Transverse colon (tissue), 4 donors: Measurements from ENCODE around the gene NOTCH2. TPM values are rescaled to one million over a fixed set of nuclear protein-coding genes. Genes with fewer than 3 reads are reported as not detected.

Experiments used
- DNase-seq: peaks from one replicate; pipeline ENCODE4 v3.0.0-alpha.2; 2019
- H3K27ac ChIP-seq, 4 donors: fragments of 200-600 bp; sonication (generic); 2 replicates each; pipeline ENCODE4 v1.5.1; 2016 to 2018; ENCODE audit warnings: inconsistent platforms in 4 of 4
- H3K27me3 ChIP-seq: fragments of 200-600 bp; sonication (generic); 2 replicates; pipeline ENCODE4 v1.5.1; 2017; ENCODE audit warnings: inconsistent platforms
- H3K36me3 ChIP-seq, 4 donors: fragments of 200-600 bp; sonication (generic); 2 replicates each; pipeline ENCODE4 v1.5.1; 2017 to 2019; ENCODE audit warnings: inconsistent platforms in 4 of 4
- H3K4me1 ChIP-seq, 4 donors: fragments of 200-600 bp; sonication (generic); 2 replicates each; pipeline ENCODE4 v1.5.1; 2017 to 2020; ENCODE audit warnings: inconsistent platforms in 4 of 4
- H3K4me3 ChIP-seq, 4 donors: fragments of 200-600 bp; sonication (generic); 1 replicate in 1 of 4; 2 replicates in 3 of 4; pipeline versions ENCODE4 v1.5.1 to v1.6.1; 2017 to 2019; ENCODE audit warnings: inconsistent platforms in 4 of 4
- H3K9me3 ChIP-seq, 2 donors: fragments of 200-600 bp; sonication (generic); 2 replicates each; pipeline ENCODE4 v1.5.1; 2017 to 2019; ENCODE audit warnings: inconsistent platforms in 2 of 2
- EP300 ChIP-seq: sonication (generic); formaldehyde crosslinking; IDR thresholded peaks from one replicate; pipeline ENCODE4 v1.6.1; 2017; ENCODE audit warnings: antibody characterized with exemption, low read depth
- POLR2A ChIP-seq: fragments of 450-650 bp; IDR thresholded peaks from one replicate; pipeline ENCODE4 v1.6.1; 2016; ENCODE audit warnings: antibody characterized with exemption, mild to moderate bottlenecking, moderate library complexity
- POLR2AphosphoS5 ChIP-seq, 3 donors: sonication (generic); formaldehyde crosslinking; IDR thresholded peaks; one replicate each; pipeline ENCODE4 v1.6.1; 2016; ENCODE audit warnings: antibody characterized with exemption in 3 of 3
- WGBS, 2 donors: methylation state at CpG; one replicate each; pipeline ENCODE4 v1.1.5; 2018; ENCODE audit warnings: low coverage in 1 of 2; 5-methylcytosine and 5-hydroxymethylcytosine counted together
- in situ Hi-C, 4 donors: fragments of 200-750 bp; cut with MboI; loops; one replicate each; pipeline versions ENCODE4 v1.15.0 to v1.15.1; 2017; ENCODE audit warnings: low sequenced_read_pairs in 3 of 4, low pct_ligation_motif_present in 1 of 4, low pct_unique_long_range_greater_than_20kb in 1 of 4
- intact Hi-C: fragments of 100-400 bp; cut with DNase I; formaldehyde crosslinking; loops from one replicate; pipeline ENCODE4 v1.15.1; 2023; ENCODE audit warnings: low total_unique reads
- total RNA-seq, 4 donors: library from RNA; depleted of rRNA; stranded (reverse); fragments of >200 nt; gene quantifications; one replicate each; pipeline ENCODE4 v1.1.0, GENCODE V29; 2016
- TF ChIP-seq, protein P1 (sequence below), 5 experiments: fragments of 200-600 bp in 3 of 5; fragments of 450-650 bp in 2 of 5; sonication (generic) in 3 of 5; IDR thresholded peaks; 1 replicate in 2 of 5; 2 replicates in 3 of 5; pipeline ENCODE4 v1.5.1; 2016 to 2017; ENCODE audit warnings: antibody characterized with exemption in 5 of 5, inconsistent platforms in 3 of 5, mild to moderate bottlenecking in 2 of 5, moderate library complexity in 1 of 5

Gene NOTCH2
- total RNA-seq, 4 donors from 2014 or later: 24.7 to 80.0 (median 47.1) TPM

DNA sequence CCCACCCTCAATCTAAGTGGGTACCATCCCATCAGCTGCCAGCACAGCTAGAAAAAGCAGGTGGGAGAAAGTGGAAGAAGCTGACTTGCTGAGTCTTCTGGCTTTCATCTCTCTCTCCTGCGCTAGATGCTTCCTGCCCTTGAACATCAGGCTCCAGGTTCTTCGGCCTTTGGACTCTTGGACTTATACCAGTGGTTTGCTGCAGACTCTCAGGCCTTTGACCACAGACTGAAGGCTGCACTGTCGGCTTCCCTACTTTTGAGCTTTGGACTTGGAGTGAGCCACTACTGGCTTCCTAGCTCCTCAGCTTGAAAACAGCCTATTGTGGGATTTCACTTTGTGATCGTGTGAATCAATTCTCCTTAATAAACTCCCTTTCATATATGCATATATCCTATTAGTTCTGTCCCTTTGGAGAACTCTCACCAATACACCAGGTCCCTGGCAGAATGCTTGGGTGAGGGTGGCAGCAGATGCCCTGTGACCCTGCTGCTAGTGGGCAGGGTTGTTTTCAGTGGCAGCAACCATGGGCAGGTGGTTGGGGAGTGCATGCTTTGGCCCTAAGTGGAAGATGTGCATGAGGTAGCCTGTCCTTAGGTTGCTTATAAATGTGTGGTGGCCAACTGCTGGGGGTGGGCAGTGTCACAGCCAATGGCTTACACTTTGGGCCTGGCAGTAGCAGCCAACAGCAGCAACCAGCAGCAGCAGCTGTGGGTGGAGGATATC, 162.4 kb downstream of the NOTCH2 start:
- Histone ChIP-seq H3K36me3 (no peaks in the 10 kb centered on the region), H3K27me3 (no peaks in the 10 kb centered on the region), H3K9me3 (peaks cover 0 to 4% of the 10 kb centered on the region in 2 donors), H3K4me1 (no peaks in the 10 kb centered on the region), H3K27ac (no peak overlapping the region), H3K4me3 (no peak overlapping the region)
- TF ChIP-seq EP300: no peak
- TF ChIP-seq POLR2AphosphoS5 (IDR thresholded peaks at IDR 0.05): no peak
- no peak for TF ChIP-seq POLR2A
- TF ChIP-seq, protein P1, sequence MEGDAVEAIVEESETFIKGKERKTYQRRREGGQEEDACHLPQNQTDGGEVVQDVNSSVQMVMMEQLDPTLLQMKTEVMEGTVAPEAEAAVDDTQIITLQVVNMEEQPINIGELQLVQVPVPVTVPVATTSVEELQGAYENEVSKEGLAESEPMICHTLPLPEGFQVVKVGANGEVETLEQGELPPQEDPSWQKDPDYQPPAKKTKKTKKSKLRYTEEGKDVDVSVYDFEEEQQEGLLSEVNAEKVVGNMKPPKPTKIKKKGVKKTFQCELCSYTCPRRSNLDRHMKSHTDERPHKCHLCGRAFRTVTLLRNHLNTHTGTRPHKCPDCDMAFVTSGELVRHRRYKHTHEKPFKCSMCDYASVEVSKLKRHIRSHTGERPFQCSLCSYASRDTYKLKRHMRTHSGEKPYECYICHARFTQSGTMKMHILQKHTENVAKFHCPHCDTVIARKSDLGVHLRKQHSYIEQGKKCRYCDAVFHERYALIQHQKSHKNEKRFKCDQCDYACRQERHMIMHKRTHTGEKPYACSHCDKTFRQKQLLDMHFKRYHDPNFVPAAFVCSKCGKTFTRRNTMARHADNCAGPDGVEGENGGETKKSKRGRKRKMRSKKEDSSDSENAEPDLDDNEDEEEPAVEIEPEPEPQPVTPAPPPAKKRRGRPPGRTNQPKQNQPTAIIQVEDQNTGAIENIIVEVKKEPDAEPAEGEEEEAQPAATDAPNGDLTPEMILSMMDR (IDR thresholded peaks at IDR 0.05): no peak
- intact Hi-C loops (no loop called here), in situ Hi-C loops (no loop called here)
- WGBS, 2 donors: 73 to 92% methylated on average over 3 to 4 of the region's 4 CpGs
- no peak for DNase-seq

DNA sequence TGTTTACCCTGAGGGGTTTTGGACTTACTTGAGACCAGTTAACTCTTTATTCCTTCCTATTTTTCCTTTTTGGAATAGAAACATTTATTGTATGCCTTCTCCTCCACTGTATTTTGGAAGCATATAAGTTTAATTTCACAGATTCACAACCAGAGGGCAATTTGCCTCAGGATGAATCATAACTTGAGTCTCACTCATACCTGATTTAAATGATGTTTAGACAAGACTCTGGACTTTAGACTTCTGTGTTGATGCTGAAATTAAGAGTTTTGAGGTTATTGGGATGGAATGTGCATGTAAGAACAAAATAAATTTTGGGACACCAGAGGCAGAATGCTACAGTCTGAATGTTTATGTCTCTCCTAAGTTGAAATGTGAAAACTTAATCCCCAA, 166.0 kb downstream of the NOTCH2 start:
- in situ Hi-C loops: no loop called here
- H3K4me3 ChIP-seq: no peak overlapping the region
- intact Hi-C loops: no loop called here
- H3K4me1 ChIP-seq: no peaks in the 10 kb centered on the region
- TF ChIP-seq, protein P1 (IDR thresholded peaks at IDR 0.05): no peak
- no peak for TF ChIP-seq POLR2AphosphoS5 (IDR thresholded peaks at IDR 0.05)
- no peak for TF ChIP-seq EP300
- TF ChIP-seq POLR2A: no peak
- H3K9me3 ChIP-seq: peaks cover 0 to 4% of the 10 kb centered on the region in 2 donors
- no peak overlapping the region for H3K27ac ChIP-seq
- DNase-seq: no peak
- H3K27me3 ChIP-seq: no peaks in the 10 kb centered on the region
- no peaks in the 10 kb centered on the region for H3K36me3 ChIP-seq

DNA sequence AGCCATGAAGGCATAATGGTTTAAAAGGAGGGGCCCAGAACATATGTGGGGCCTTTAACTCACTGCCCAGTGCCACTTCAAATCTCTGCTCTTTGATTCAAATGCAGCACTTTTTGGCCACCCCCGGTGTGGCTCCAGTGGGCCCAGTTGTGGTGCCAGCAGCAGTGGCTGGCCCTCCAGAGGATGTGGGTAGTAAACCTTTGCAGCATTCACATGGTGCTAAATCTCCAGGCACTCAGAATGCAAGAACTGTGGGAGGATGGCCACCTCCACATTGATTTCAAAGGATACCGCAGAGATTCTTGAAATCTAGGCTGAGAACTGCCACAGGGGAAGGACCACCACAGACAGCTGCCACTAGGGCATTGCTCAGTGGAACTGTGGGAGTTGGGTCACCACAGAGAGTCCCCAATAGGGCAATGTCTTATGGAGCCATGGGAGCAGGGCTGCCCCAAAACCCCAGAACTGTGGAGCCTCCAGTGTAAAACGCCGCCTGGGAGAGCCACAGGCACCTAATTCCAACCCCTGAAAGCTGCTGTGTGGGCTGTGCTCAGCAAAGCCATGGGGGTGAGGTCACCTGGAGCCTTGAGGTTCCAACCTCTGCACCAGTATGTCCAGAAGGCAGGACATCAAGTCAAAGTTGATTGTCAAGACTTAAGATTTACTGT, 166.6 kb downstream of the NOTCH2 start:
- Histone ChIP-seq H3K9me3 (peaks cover 0 to 4% of the 10 kb centered on the region in 2 donors), H3K27ac (no peak overlapping the region), H3K36me3 (no peaks in the 10 kb centered on the region), H3K4me3 (no peak overlapping the region), H3K4me1 (no peaks in the 10 kb centered on the region), H3K27me3 (no peaks in the 10 kb centered on the region)
- intact Hi-C loops (no loop called here), in situ Hi-C loops (no loop called here)
- TF ChIP-seq EP300 (no peak), POLR2AphosphoS5 (IDR thresholded peaks at IDR 0.05) (no peak), POLR2A (no peak)
- TF ChIP-seq, protein P1 (IDR thresholded peaks at IDR 0.05): no peak
- 93% methylated on average over 4 of the region's 4 CpGs; no CpG with 5 or more reads in 1 of the 2 donors for WGBS, 2 donors
- no peak for DNase-seq

DNA sequence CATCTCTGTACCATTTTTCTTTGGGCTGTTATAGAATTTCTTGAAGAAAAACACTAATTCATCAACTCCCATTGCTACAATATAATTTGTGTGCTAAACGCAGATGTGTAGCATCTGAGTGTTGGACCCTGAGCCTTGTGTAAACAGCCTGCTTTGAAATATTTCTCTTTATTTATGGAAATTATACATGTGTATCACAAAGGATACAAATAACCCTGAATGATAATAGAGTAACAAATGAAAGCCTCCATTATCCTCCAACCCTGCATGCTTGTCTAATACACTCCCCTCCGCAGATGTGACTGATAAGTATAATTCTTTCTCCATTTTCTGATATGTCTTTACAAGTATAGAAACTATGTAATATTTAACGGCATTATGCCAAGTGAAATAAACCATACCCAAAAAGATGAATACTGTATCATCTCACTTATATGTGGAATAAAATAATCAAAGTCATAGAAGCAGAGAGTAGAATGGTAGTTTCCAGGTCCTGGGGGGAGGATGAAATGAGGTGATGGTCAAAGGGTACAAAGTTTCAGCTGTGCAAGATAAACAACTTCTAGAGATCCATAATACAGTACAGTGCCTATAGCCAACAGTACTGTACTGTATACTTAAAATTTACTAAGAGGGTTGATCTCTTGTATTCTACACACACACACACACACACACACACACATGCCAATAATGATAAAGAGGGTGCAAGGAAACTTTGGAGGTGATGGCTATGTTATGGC, 170.3 kb downstream of the NOTCH2 start:
- Histone ChIP-seq H3K4me3 (no peak overlapping the region), H3K27ac (no peak overlapping the region), H3K4me1 (no peaks in the 10 kb centered on the region), H3K36me3 (no peaks in the 10 kb centered on the region), H3K9me3 (no peaks in the 10 kb centered on the region), H3K27me3 (no peaks in the 10 kb centered on the region)
- DNase-seq: no peak
- WGBS, 2 donors: 86 to 95% methylated on average over 3 of the region's 3 CpGs
- in situ Hi-C loops: no loop called here
- no peak for TF ChIP-seq POLR2A
- no peak for TF ChIP-seq POLR2AphosphoS5 (IDR thresholded peaks at IDR 0.05)
- TF ChIP-seq, protein P1 (IDR thresholded peaks at IDR 0.05): no peak
- no peak for TF ChIP-seq EP300
- intact Hi-C loops: no loop called here
